Activated naive CD4-positive, alpha-beta T cell treated with Interleukin-2 at 50 U/mL for 16 hours (primary cell): ENCODE results near the gene ABL1.

Experiments used
- DNase-seq: peaks from one replicate; pipeline ENCODE4 v3.0.0-alpha.2; 2020

The ABL1 gene

GRCh38 chr9:130872912-130873503, 38.0 kb downstream of the ABL1 start:
- no peak for DNase-seq

DNA sequence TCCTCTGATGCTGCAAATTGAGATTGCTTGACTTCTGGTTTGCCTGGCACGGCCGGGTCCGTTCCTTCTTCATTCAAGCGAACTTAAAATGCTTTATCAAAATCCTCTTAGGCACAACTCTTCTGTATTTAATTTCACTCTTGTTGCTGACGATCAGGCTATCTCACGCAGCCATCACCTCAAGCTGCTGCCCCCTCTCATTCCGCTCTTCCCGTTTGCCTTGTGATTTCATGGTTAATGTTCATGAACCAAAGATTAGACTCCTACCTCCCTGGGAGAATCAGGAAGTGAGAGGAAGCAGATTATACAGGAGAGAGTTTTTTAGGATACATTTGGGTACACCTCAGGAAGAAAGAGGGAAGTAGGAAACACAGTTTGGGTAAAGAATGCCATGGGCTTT, 38.9 kb downstream of the ABL1 start:
- DNase-seq: no peak

DNA sequence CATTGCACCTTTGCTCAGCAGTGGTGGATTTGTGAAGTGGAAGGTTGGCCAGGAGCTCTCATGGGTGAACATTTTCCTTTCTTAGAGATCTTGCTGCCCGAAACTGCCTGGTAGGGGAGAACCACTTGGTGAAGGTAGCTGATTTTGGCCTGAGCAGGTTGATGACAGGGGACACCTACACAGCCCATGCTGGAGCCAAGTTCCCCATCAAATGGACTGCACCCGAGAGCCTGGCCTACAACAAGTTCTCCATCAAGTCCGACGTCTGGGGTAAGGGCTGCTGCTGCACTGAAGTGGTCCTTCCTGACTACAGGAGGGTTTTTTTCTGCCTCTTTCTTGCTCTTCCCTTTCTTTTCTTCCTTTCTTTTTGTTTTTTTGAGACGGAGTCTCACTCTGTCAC, 39.7 kb downstream of the ABL1 start:
- DNase-seq: no peak

- no peak for DNase-seq
These were observed 42.2 kb downstream of the ABL1 start for GRCh38 chr9:130877300-130877699.

DNA sequence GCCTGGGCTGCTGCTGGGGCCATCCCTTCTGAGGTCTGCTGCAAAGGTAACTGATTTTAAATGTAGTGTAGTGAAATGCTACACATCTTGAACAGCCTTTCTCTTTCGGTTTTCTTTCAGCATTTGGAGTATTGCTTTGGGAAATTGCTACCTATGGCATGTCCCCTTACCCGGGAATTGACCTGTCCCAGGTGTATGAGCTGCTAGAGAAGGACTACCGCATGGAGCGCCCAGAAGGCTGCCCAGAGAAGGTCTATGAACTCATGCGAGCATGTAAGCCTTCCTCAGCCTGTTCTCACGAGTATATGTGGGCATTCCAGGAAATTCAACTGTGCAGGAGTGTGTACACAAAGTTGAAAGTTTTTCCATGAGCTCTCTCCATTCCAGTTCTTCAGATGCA, 43.2 kb downstream of the ABL1 start:
- DNase-seq: no peak

DNA sequence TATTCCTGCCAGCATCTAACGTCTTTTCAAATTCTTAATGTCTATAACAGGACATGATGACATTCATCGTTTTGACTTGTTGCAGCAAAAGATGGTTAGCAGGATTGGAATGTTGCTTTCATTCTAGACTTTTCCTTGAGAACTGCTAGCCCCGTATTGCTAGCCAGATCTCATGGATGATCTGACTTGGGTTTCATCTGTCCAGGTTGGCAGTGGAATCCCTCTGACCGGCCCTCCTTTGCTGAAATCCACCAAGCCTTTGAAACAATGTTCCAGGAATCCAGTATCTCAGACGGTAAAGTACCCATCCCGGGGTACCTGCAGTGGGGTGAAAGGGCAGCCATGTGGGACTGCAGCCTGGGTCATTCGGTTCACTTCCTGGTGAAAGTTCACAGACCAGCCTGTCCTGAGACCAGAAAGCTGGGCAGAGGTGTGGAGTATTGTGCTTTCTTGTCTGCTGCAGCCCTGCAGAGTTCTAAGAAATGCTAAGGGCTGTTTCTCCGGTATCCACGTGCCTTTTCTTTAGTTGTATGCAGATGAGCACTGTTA, 44.9 kb downstream of the ABL1 start:
- no peak for DNase-seq

DNA sequence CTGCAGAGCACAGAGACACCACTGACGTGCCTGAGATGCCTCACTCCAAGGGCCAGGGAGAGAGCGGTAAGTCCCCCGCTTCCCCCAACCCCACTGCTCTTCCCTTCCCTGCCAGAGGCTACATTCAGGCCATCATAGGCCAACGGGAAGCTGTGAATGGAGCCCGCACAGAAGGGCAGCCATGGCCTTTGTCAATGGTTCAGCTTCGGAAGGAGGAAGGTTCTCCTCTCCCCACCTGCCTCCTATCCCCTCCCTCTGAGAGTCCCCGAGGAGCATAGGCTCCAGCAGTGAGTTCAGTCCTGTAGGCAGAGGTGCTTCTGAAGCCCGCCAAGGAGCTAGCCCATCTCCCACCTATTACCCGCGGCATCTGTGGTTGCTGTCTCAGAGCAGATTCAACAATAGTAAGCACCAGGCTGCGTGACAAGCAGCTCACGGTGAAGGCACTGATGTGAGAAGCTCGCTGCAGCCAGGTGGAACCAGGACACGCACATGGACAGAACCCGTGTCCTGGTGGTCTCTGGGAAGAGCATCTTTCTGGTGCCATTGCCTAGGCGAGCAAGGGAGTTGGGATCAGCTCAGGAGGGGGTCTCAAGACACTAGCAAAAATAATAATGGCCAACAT, 45.7 kb downstream of the ABL1 start:
- no peak for DNase-seq

- DNase-seq: no peak
These were observed 46.5 kb downstream of the ABL1 start for GRCh38 chr9:130881516-130881915.

DNA sequence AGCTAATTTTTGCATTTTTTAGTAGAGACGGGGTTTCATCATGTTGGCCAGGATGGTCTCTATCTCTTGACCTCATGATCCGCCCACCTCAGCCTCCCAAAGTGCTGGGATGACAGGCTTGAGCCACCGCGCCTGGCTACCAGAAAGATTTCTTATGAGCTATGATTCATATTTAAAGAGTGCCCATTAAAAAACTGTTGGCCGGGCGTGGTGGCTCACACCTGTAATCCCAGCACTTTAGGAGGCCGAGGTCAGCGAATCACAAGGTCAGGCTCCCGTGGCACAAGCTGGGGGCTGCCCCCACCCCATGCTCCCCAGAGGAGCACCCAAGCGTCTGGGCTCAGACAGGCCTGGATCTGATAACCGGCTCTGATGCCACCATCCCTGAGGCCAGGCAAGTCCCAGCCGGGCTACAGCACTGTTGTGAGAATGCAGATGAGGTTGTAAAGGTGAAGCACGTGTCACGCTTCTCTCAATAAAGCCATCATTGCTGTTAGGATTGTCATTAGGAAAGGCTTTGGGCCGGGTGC, 47.7 kb downstream of the ABL1 start:
- DNase-seq: no peak

- DNase-seq: no peak
These were observed 48.4 kb downstream of the ABL1 start for GRCh38 chr9:130883479-130883878.

- DNase-seq: no peak
These were observed 49.1 kb downstream of the ABL1 start for GRCh38 chr9:130884111-130884531.

DNA sequence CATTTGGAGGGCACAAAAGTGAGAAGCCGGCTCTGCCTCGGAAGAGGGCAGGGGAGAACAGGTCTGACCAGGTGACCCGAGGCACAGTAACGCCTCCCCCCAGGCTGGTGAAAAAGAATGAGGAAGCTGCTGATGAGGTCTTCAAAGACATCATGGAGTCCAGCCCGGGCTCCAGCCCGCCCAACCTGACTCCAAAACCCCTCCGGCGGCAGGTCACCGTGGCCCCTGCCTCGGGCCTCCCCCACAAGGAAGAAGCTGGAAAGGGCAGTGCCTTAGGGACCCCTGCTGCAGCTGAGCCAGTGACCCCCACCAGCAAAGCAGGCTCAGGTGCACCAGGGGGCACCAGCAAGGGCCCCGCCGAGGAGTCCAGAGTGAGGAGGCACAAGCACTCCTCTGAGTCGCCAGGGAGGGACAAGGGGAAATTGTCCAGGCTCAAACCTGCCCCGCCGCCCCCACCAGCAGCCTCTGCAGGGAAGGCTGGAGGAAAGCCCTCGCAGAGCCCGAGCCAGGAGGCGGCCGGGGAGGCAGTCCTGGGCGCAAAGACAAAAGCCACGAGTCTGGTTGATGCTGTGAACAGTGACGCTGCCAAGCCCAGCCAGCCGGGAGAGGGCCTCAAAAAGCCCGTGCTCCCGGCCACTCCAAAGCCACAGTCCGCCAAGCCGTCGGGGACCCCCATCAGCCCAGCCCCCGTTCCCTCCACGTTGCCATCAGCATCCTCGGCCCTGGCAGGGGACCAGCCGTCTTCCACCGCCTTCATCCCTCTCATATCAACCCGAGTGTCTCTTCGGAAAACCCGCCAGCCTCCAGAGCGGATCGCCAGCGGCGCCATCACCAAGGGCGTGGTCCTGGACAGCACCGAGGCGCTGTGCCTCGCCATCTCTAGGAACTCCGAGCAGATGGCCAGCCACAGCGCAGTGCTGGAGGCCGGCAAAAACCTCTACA, 49.8 kb downstream of the ABL1 start:
- DNase-seq: no peak

GRCh38 chr9:130885484-130886375, 50.7 kb downstream of the ABL1 start:
- DNase-seq: no peak

- no peak for DNase-seq
These were observed 51.9 kb downstream of the ABL1 start for GRCh38 chr9:130886981-130887380.

DNA sequence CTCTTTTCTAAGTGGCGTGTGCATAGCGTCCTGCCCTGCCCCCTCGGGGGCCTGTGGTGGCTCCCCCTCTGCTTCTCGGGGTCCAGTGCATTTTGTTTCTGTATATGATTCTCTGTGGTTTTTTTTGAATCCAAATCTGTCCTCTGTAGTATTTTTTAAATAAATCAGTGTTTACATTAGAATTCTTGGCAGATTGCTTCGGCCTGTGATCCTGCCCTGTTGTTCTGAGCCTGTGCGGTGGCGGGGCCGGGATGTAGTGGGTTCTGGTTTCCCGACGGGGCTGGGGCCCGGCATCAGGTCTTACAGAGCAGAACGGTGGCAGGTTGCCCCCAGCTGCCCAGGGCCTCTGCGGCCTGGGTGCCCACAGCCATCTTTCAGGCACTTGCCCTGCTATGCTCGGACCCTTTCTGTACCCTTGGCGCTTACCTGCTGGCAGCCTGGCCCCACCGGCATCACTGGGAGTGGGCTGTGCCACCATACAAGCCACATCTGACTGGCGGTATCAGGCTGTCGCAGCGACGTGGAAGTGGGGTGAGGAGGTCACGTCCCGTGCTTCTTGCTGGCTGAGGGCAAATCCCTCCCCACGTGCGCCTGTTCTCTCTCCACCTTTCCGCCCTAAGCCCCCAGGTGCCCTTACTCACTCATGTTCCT, 52.6 kb downstream of the ABL1 start:
- DNase-seq: no peak

DNA sequence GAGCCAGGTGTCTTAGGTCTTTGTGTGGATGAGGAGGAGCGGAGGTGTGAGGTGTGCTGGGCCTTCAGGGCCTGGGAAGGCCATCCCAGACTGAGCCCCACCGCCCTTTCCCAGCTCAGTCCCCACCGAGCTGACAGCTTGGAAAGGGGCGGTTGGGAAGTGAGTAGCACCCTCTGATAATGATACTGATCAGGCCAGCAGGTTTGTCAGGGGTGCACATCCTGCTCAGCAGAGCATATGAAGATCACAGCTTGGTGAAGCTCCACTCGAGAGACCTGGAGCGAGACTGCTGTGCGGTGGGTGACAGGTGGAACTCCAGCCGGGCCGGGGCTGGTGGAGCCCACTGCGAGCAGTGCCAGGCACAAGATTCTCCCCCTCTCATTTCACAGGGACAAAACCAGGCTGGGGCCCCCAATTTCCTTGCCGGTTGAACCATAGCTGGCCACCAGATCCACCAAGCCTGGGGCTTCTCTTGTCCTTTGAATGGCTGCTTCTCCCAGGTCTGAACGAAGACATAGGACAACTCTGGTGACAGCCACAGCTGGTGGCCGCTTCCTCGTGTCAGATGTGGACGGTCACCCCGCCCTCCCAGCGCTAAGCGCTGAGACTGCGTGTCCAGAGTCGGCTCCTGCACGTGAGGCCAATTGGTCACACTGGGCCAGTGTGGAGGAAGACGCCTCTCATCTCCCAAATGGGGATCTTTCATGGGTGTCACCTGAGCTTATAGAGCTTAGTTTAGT, 53.3 kb downstream of the ABL1 start:
- DNase-seq: no peak

- DNase-seq: no peak
These were observed 55.1 kb downstream of the ABL1 start for GRCh38 chr9:130890124-130890523.

DNA sequence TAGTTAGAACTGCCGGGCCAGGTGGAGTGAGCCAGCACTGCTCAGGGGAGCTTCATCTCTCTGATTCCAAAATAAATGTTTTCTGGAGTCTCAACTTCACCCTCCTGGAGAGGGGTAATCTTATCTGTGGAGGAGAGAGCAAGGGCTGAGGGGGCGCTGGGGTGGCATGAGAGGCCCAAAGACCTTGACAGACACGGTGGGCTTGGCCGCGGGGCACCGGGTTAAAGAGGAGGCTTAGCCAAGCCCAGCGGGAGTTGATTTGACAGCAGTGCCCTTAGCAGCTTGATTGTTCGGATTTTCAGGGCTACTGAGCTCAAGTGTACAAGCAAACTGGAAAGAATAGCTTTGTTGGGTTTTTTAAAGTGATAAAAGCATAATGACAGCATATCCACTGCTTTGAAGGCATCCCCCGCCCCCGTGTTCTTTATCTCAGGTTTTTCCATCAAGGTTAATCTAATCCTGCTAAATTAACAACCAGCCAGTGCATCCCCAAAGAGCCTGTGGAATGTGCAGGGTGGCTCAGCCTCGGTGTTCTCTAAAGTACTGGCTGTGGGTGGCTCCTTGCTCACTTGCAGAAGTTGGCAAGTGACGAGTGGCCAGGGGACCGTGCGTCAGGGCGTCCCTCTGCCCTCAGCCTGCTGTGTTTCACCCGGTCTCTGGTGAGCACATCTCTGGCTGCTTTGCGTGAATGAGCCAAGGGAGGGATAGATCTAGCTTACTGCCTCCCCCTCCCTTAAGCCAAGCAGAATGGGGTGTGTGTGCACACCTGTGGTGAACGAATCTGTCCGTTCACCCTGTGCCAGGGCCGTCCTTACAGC, 56.0 kb downstream of the ABL1 start:
- no peak for DNase-seq

DNA sequence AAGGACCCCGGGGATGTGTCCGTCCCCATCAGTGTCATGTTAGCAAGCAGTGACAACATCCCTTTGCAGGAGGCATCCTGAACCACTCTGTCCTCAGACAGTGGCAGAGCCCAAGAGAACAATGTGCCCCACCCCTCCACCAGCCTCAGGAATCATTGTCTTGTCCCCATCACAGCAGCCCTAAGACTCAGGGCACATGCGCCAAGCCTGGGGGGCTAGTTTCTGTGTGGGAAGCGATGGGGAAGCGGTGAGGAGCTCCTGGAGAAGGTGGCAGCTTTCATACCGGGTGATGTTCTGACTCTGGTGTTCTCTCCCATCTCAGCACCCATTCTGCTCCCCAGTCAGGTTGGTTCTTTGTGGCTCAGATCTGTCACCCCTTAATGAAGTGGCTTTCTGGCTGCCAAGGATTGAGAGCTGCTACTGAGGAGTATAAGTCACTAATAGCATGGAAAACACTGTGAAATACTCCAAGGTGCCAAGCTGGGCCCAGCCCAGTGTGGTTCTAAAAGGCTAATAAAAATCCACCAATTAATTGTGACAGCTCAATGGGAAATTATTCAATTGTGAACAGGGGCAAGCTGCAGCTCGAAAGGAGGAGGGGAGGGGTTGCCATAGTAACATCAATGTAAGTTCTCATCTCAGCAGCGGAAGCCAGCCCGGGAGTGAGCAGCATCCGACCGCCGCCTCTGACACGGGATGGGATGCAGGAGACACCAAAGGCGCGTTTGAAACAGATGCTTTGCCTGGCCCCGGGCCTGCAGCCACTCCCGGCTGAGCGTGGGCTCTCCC, 56.8 kb downstream of the ABL1 start:
- no peak for DNase-seq
